Measurements from ENCODE around the gene DCST2.

GRCh38 chr1:155001675-155002463, 31.7 kb downstream of the DCST2 start:
- TF ChIP-seq CTCF (IDR thresholded peaks at IDR 0.05) (peak in 3 of 4 experiments; percentile 30 to 65 (median 46)), POLR2A (IDR thresholded peaks at IDR 0.05) (peak; percentile 36 to 59), EP300 (IDR thresholded peaks at IDR 0.05) (no peak)
